Trophoblast cell (in vitro differentiated cells and primary cell): ENCODE measurements around the gene ZNF492.

Source experiments
- DNase-seq, 2 donors: peaks; one replicate each; pipeline ENCODE4 v3.0.0-alpha.2; 2016
- H2AFZ ChIP-seq: 2 replicates; pipeline ENCODE4 v1.6.1; 2013; ENCODE audit warnings: low read length, moderate library complexity, mild to moderate bottlenecking; ENCODE audit not compliant: insufficient read depth, poor library complexity
- H2AK5ac ChIP-seq: 2 replicates; pipeline ENCODE4 v1.6.1; 2013; ENCODE audit warnings: mild to moderate bottlenecking, low read length
- H2BK120ac ChIP-seq: 2 replicates; pipeline ENCODE4 v1.6.1; 2013; ENCODE audit warnings: low read length, mild to moderate bottlenecking, moderate library complexity; ENCODE audit not compliant: insufficient read depth, poor library complexity
- H2BK12ac ChIP-seq: 2 replicates; pipeline ENCODE4 v1.6.1; 2013; ENCODE audit warnings: mild to moderate bottlenecking, low read length, moderate library complexity
- H2BK5ac ChIP-seq: 2 replicates; pipeline ENCODE4 v1.6.1; 2013; ENCODE audit warnings: low read length, low read depth, moderate library complexity, mild to moderate bottlenecking; ENCODE audit not compliant: poor library complexity
- H3K14ac ChIP-seq: 2 replicates; pipeline ENCODE4 v1.6.1; 2013; ENCODE audit warnings: mild to moderate bottlenecking, low read length
- H3K18ac ChIP-seq: 2 replicates; pipeline ENCODE4 v1.6.1; 2013; ENCODE audit warnings: mild to moderate bottlenecking, low read length
- H3K23ac ChIP-seq: 2 replicates; pipeline ENCODE4 v1.6.1; 2013; ENCODE audit warnings: low read length
- H3K27ac ChIP-seq: 2 replicates; pipeline ENCODE4 v1.5.1; 2013; ENCODE audit warnings: low read depth, mild to moderate bottlenecking, inconsistent platforms, low read length, moderate library complexity
- H3K27me3 ChIP-seq: 2 replicates; pipeline ENCODE4 v1.6.1; 2013; ENCODE audit warnings: inconsistent platforms, mild to moderate bottlenecking, low read length, moderate library complexity; ENCODE audit not compliant: insufficient read depth
- H3K36me3 ChIP-seq, 2 experiments: 1 replicate in 1 of 2; 2 replicates in 1 of 2; pipeline ENCODE4 v1.6.1; 2013; ENCODE audit warnings: low read length in 2 of 2, mild to moderate bottlenecking in 2 of 2, moderate library complexity in 1 of 2; ENCODE audit not compliant: insufficient read depth in 2 of 2, control insufficient read depth in 1 of 2
- H3K4ac ChIP-seq: 2 replicates; pipeline ENCODE4 v1.6.1; 2013; ENCODE audit warnings: low read depth, mild to moderate bottlenecking, low read length, moderate library complexity
- H3K4me1 ChIP-seq, 2 experiments: 1 replicate in 1 of 2; 2 replicates in 1 of 2; pipeline ENCODE4 v1.6.1; 2013; ENCODE audit warnings: low read length in 2 of 2, mild to moderate bottlenecking in 2 of 2, moderate library complexity in 1 of 2; ENCODE audit not compliant: insufficient read depth in 2 of 2, control insufficient read depth in 1 of 2
- H3K4me2 ChIP-seq: 2 replicates; pipeline ENCODE4 v1.6.1; 2013; ENCODE audit warnings: inconsistent platforms, mild to moderate bottlenecking, low read length, moderate library complexity
- H3K4me3 ChIP-seq: 2 replicates; pipeline ENCODE4 v1.5.1; 2013; ENCODE audit warnings: mild to moderate bottlenecking, low read depth, low read length, inconsistent platforms
- H3K79me1 ChIP-seq: one replicate; pipeline ENCODE4 v1.6.1; 2013; ENCODE audit warnings: low read length
- H3K79me2 ChIP-seq: 2 replicates; pipeline ENCODE4 v1.6.1; 2013; ENCODE audit warnings: low read length, mild to moderate bottlenecking; ENCODE audit not compliant: control insufficient read depth, insufficient read depth, poor library complexity
- H3K9ac ChIP-seq: 2 replicates; pipeline ENCODE4 v1.6.1; 2013; ENCODE audit warnings: mild to moderate bottlenecking, low read length
- H3K9me3 ChIP-seq: 2 replicates; pipeline ENCODE4 v1.6.1; 2013; ENCODE audit warnings: low read depth, mild to moderate bottlenecking, control low read depth, inconsistent platforms, low read length; ENCODE audit not compliant: insufficient read depth
- H4K12ac ChIP-seq: 2 replicates; pipeline ENCODE4 v1.6.1; 2013; ENCODE audit warnings: low read depth, mild to moderate bottlenecking, low read length, moderate library complexity
- H4K8ac ChIP-seq: 2 replicates; pipeline ENCODE4 v1.6.1; 2013; ENCODE audit warnings: low read depth, mild to moderate bottlenecking, low read length, moderate library complexity
- H4K91ac ChIP-seq: one replicate; pipeline ENCODE4 v1.6.1; 2013; ENCODE audit warnings: low read depth, mild to moderate bottlenecking, low read length, moderate library complexity
- WGBS: extraction: QIAGEN DNeasy Blood & Tissue Kit; methylation state at CpG from one replicate; pipeline ENCODE4 v1.1.7; 2013; ENCODE audit warnings: missing lambda C conversion rate; ENCODE audit not compliant: insufficient read length, insufficient coverage; ENCODE audit errors: extremely low coverage; 5-methylcytosine and 5-hydroxymethylcytosine counted together

ZNF492 gene

DNA sequence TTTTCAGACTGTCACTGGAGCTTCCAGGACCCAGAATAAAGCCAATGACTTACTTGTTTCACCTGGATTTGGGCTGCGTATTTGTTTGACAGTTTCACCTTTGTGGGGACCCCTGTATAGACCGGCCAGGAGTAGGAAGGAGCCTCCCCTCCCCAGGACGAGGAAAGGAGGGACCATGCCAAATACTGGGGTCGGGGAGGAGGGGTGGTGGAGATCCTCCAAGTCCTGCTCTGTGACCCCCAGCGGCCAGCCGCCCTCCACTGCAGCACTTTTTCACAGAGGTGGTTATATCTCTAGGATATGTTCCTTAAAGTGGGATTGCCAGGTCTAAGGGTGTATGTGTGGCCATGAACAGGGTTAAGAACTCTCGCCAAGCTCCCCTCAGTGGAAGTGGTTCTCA lies 25.7 kb upstream of the ZNF492 start:
- Histone ChIP-seq H3K4me2 (no peak overlapping the region), H3K9me3 (peaks cover 71% of the 10 kb centered on the region), H3K79me1 (no peaks in the 10 kb centered on the region), H3K27ac (no peak overlapping the region), H3K9ac (no peak overlapping the region), H3K79me2 (no peaks in the 10 kb centered on the region), H2BK120ac (no peak overlapping the region), H3K23ac (no peak overlapping the region), H4K8ac (no peak overlapping the region), H3K14ac (no peak overlapping the region), H3K4ac (no peak overlapping the region), H2BK12ac (no peak overlapping the region), H3K36me3 (no peaks in the 10 kb centered on the region), H3K18ac (no peak overlapping the region), H3K27me3 (no peaks in the 10 kb centered on the region), H2BK5ac (no peak overlapping the region), H2AK5ac (no peak overlapping the region), H3K4me1 (no peaks in the 10 kb centered on the region), H2AFZ (no peak overlapping the region), H4K12ac (no peak overlapping the region), H3K4me3 (no peak overlapping the region), H4K91ac (no peak overlapping the region)
- no CpG with 5 or more reads among the region's 7 CpGs for WGBS
- DNase-seq, result no peak

DNA sequence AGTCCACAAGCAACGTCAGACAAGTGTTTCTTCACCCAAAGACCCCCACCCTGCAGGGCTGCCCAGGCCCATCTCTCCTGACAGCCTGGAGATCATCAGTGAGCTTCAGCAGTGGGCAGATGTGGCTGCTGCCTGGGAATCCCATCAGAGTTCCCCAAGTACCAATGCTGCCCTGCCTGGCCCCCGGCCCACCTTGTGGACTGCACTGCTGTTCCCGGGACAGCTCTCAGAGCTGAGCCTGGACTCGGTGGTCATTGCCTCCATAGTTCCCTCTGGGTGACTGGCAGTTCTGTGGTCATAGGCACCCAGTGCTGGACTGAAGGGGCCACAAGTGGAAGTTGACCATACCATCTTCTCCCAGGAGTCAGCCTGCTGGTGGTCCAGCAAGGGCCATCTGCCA lies 24.5 kb upstream of the ZNF492 start:
- Histone ChIP-seq H2BK120ac (no peak overlapping the region), H4K8ac (no peak overlapping the region), H3K14ac (no peak overlapping the region), H3K4me2 (no peak overlapping the region), H3K23ac (no peak overlapping the region), H3K4me3 (no peak overlapping the region), H3K27ac (no peak overlapping the region), H4K91ac (no peak overlapping the region), H4K12ac (no peak overlapping the region), H2BK5ac (no peak overlapping the region), H3K4ac (no peak overlapping the region), H2BK12ac (no peak overlapping the region), H3K9ac (no peak overlapping the region), H3K36me3 (no peaks in the 10 kb centered on the region), H3K18ac (no peak overlapping the region), H3K27me3 (no peaks in the 10 kb centered on the region), H3K9me3 (peaks cover 66% of the 10 kb centered on the region), H2AFZ (no peak overlapping the region), H3K79me2 (no peaks in the 10 kb centered on the region), H2AK5ac (no peak overlapping the region), H3K79me1 (no peaks in the 10 kb centered on the region), H3K4me1 (no peaks in the 10 kb centered on the region)
- no CpG with 5 or more reads among the region's 4 CpGs for WGBS
- no peak for DNase-seq

DNA sequence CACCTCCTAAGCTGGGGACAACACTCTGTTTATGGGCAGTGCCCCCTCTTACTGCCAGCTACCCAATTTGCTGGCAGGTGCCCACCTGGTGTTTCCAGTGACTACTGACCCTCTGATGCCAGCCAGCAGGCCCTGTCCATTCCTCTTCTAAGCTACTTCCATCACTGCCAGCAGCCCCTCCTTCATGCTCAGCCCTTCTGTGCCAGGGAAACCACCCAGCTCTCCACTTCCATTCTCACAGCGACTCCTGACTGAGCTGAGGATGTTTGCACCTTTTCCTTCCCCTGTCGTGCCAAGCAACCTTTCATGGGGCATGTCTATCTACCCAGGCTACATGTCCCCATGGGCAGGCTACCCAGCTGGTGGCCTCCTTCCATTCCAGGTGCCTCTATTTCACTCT lies 24.0 kb upstream of the ZNF492 start:
- Histone ChIP-seq H3K27ac (no peak overlapping the region), H4K12ac (no peak overlapping the region), H2BK5ac (no peak overlapping the region), H4K91ac (no peak overlapping the region), H2AFZ (no peak overlapping the region), H4K8ac (no peak overlapping the region), H3K14ac (no peak overlapping the region), H3K36me3 (no peaks in the 10 kb centered on the region), H3K4me1 (no peaks in the 10 kb centered on the region), H3K9me3 (peaks cover 63% of the 10 kb centered on the region), H3K27me3 (no peaks in the 10 kb centered on the region), H3K9ac (no peak overlapping the region), H3K79me1 (no peaks in the 10 kb centered on the region), H3K18ac (no peak overlapping the region), H3K79me2 (no peaks in the 10 kb centered on the region), H2BK120ac (no peak overlapping the region), H3K4me2 (no peak overlapping the region), H3K4ac (no peak overlapping the region), H3K4me3 (peak overlapping the region; percentile 23), H3K23ac (no peak overlapping the region), H2AK5ac (no peak overlapping the region), H2BK12ac (no peak overlapping the region)
- WGBS, result no CpG with 5 or more reads among the region's 2 CpGs
- no peak for DNase-seq

DNA sequence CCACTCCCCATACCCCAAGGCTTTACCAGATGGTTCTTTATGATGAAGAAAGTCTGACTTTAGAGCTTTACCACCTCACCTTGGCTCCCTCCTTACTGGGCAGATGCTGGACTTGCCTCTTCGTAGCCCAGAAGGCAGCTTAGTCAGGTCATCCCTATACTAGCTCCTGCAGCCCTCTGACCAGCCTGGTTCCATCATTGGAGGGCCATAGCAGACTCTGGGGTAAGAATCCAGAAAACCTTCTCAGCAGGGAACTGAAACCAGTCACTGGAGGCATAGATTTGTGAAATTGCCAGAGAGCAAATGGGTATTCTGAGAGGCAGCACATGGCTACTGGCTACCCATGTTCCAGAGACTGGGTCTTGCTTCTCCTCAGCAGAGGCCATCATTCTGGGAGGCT lies 21.8 kb upstream of the ZNF492 start:
- Histone ChIP-seq H3K9ac (no peak overlapping the region), H3K4ac (no peak overlapping the region), H2BK5ac (no peak overlapping the region), H3K27me3 (no peaks in the 10 kb centered on the region), H3K18ac (no peak overlapping the region), H3K4me1 (no peaks in the 10 kb centered on the region), H3K9me3 (peaks cover 61% of the 10 kb centered on the region), H4K12ac (no peak overlapping the region), H3K79me2 (no peaks in the 10 kb centered on the region), H3K79me1 (no peaks in the 10 kb centered on the region), H2AK5ac (no peak overlapping the region), H3K4me2 (no peak overlapping the region), H2AFZ (no peak overlapping the region), H4K91ac (no peak overlapping the region), H3K36me3 (no peaks in the 10 kb centered on the region), H3K27ac (no peak overlapping the region), H2BK120ac (no peak overlapping the region), H2BK12ac (no peak overlapping the region), H4K8ac (no peak overlapping the region), H3K14ac (no peak overlapping the region), H3K4me3 (no peak overlapping the region), H3K23ac (no peak overlapping the region)
- no CpG with 5 or more reads among the region's 1 CpG for WGBS
- no peak for DNase-seq
